NCI-H1417 (cell line): ENCODE data around the gene C10orf71.

Source experiments
- DNase-seq, 3 experiments: peaks; one replicate each; lab custom pipeline; 2025; lab: John Stamatoyannopoulos, UW

The C10orf71 gene

GRCh38 chr10:49375611-49376010, 76.6 kb downstream of the C10orf71 start:
- DNase-seq: no peak
